ENCODE data around the gene DTNA. TPM values are rescaled to one million over a fixed set of nuclear protein-coding genes. Genes with fewer than 3 reads are reported as not detected.
"Not testable (repeated sequence)": the region's sequence is repeated elsewhere in the genome, so short reads cannot be mapped to it uniquely, and the experiment has no call there.

Gene DTNA
- total RNA-seq, 1 experiment from 2014 or later: 0.77 TPM

GRCh38 chr18:34904994-34905393 is 194.9 kb downstream of the DTNA start:
- H3K27ac ChIP-seq (ENCODE audit: low read length): no peak overlapping the region
- no peaks in the 10 kb centered on the region for H3K27me3 ChIP-seq (ENCODE audit: control insufficient read depth, insufficient read depth, low read length)
- no peaks in the 10 kb centered on the region for H3K36me3 ChIP-seq (ENCODE audit: control insufficient read depth, insufficient read depth, low read length)
- ATAC-seq: no peak
- intact Hi-C loops (cut with micrococcal nuclease; ENCODE audit: unreplicated experiment): no loop called here
- TF ChIP-seq CTCF (IDR thresholded peaks at IDR 0.05) (no peak), TCF7L2 (IDR thresholded peaks at IDR 0.05; ENCODE audit: low read depth, low read length) (no peak), REST (IDR thresholded peaks at IDR 0.05; ENCODE audit: insufficient read depth in 1 of 2, low read depth in 2 of 2, low read length in 1 of 2) (no peak), POLR2AphosphoS5 (IDR thresholded peaks at IDR 0.05; ENCODE audit: low read depth, low read length) (no peak)
- no peak overlapping the region for H3K4me3 ChIP-seq (ENCODE audit: low read depth in 2 of 2, low read length in 2 of 2)
- ChIA-PET POLR2A (no interaction called here), CTCF (no interaction called here)
- H3K9me3 ChIP-seq (ENCODE audit: control insufficient read depth, insufficient read depth, low read depth, low read length): no peaks in the 10 kb centered on the region
- no TSS peak for BruUV-seq (replicated peaks)
- in situ Hi-C loops (cut with HindIII; ENCODE audit: low pct_unique_long_range_greater_than_20kb, low sequenced_read_pairs): no loop called here
- DNase-seq (ENCODE audit: low read depth, low spot score): no peak
- H3K4me1 ChIP-seq (ENCODE audit: control insufficient read depth, insufficient read depth, low read length): no peaks in the 10 kb centered on the region

GRCh38 chr18:34906985-34907384 is 196.9 kb downstream of the DTNA start:
- H3K4me3 ChIP-seq (ENCODE audit: low read depth in 2 of 2, low read length in 2 of 2); DNase-seq (ENCODE audit: low read depth, low spot score); CTCF ChIA-PET; ATAC-seq; POLR2A ChIA-PET; H3K9me3 ChIP-seq (ENCODE audit: control insufficient read depth, insufficient read depth, low read depth, low read length); in situ Hi-C loops (cut with HindIII; ENCODE audit: low pct_unique_long_range_greater_than_20kb, low sequenced_read_pairs); BruUV-seq (replicated peaks); H3K27me3 ChIP-seq (ENCODE audit: control insufficient read depth, insufficient read depth, low read length); H3K27ac ChIP-seq (ENCODE audit: low read length); intact Hi-C loops (cut with micrococcal nuclease; ENCODE audit: unreplicated experiment); H3K4me1 ChIP-seq (ENCODE audit: control insufficient read depth, insufficient read depth, low read length); H3K36me3 ChIP-seq (ENCODE audit: control insufficient read depth, insufficient read depth, low read length): not testable (repeated sequence)

GRCh38 chr18:34909637-34910364 is 199.7 kb downstream of the DTNA start:
- POLR2A ChIA-PET: no interaction called here

More at GRCh38 chr18:34909637-34910364, 199.7 kb downstream of the DTNA start:
- Histone ChIP-seq H3K27ac (ENCODE audit: low read length) (no peak overlapping the region), H3K4me1 (ENCODE audit: control insufficient read depth, insufficient read depth, low read length) (no peaks in the 10 kb centered on the region), H3K9me3 (ENCODE audit: control insufficient read depth, insufficient read depth, low read depth, low read length) (no peaks in the 10 kb centered on the region), H3K4me3 (ENCODE audit: low read depth in 2 of 2, low read length in 2 of 2) (no peak overlapping the region), H3K27me3 (ENCODE audit: control insufficient read depth, insufficient read depth, low read length) (no peaks in the 10 kb centered on the region), H3K36me3 (ENCODE audit: control insufficient read depth, insufficient read depth, low read length) (no peaks in the 10 kb centered on the region)
- CTCF ChIA-PET: no interaction called here
- TF ChIP-seq REST (IDR thresholded peaks at IDR 0.05; ENCODE audit: insufficient read depth in 1 of 2, low read depth in 2 of 2, low read length in 1 of 2): no peak
- TF ChIP-seq SIN3A (IDR thresholded peaks at IDR 0.05; ENCODE audit: borderline replicate concordance, insufficient read depth, low read depth, low read length): no peak
- TF ChIP-seq CTCF (IDR thresholded peaks at IDR 0.05): no peak
- no peak for TF ChIP-seq POLR2AphosphoS5 (IDR thresholded peaks at IDR 0.05; ENCODE audit: low read depth, low read length)
- TF ChIP-seq TCF7L2 (IDR thresholded peaks at IDR 0.05; ENCODE audit: low read depth, low read length): no peak
- ATAC-seq (no peak), DNase-seq (ENCODE audit: low read depth, low spot score) (no peak)
- intact Hi-C loops (cut with micrococcal nuclease; ENCODE audit: unreplicated experiment) (no loop called here), in situ Hi-C loops (cut with HindIII; ENCODE audit: low pct_unique_long_range_greater_than_20kb, low sequenced_read_pairs) (no loop called here)
- BruUV-seq (replicated peaks): no TSS peak

Measured in Panc1 (cell line).